ENCODE data around the gene TBC1D22A. TPM values are rescaled to one million over a fixed set of nuclear protein-coding genes. Genes with fewer than 3 reads are reported as not detected.

TBC1D22A gene
- total and polyA plus RNA-seq, 2 donors (not counting 3 experiments of a cell fraction or from before 2014, with no cell fraction given) = 26.1 to 32.4 TPM

- CTCF ChIA-PET = no interaction called here
- TF ChIP-seq GATA2 (IDR thresholded peaks at IDR 0.05; ENCODE audit: insufficient read depth, insufficient read length, low read depth, low read length) = no peak
- TF ChIP-seq MYC (IDR thresholded peaks at IDR 0.05; ENCODE audit: low read depth, low read length) = no peak
- TF ChIP-seq, protein P1, sequence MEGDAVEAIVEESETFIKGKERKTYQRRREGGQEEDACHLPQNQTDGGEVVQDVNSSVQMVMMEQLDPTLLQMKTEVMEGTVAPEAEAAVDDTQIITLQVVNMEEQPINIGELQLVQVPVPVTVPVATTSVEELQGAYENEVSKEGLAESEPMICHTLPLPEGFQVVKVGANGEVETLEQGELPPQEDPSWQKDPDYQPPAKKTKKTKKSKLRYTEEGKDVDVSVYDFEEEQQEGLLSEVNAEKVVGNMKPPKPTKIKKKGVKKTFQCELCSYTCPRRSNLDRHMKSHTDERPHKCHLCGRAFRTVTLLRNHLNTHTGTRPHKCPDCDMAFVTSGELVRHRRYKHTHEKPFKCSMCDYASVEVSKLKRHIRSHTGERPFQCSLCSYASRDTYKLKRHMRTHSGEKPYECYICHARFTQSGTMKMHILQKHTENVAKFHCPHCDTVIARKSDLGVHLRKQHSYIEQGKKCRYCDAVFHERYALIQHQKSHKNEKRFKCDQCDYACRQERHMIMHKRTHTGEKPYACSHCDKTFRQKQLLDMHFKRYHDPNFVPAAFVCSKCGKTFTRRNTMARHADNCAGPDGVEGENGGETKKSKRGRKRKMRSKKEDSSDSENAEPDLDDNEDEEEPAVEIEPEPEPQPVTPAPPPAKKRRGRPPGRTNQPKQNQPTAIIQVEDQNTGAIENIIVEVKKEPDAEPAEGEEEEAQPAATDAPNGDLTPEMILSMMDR (IDR thresholded peaks at IDR 0.05; ENCODE audit: extremely low read depth in 1 of 2, insufficient read depth in 1 of 2, low read depth in 1 of 2, low read length in 2 of 2) = no peak
- TF ChIP-seq JUN (IDR thresholded peaks at IDR 0.05; ENCODE audit: borderline replicate concordance, insufficient read depth, insufficient read length, low read depth) = no peak
- no peak for TF ChIP-seq POLR2A (IDR thresholded peaks at IDR 0.05; ENCODE audit: low read depth, low read length)
- TF ChIP-seq FOS (IDR thresholded peaks at IDR 0.05; ENCODE audit: borderline replicate concordance, insufficient read depth, low read length) = no peak
- TF ChIP-seq POLR2AphosphoS5 (IDR thresholded peaks at IDR 0.05; ENCODE audit: insufficient read depth, low read depth, low read length) = no peak
- no peak for TF ChIP-seq MAX (IDR thresholded peaks at IDR 0.05; ENCODE audit: insufficient read depth, insufficient read length)
- no peak for TF ChIP-seq EZH2 (IDR thresholded peaks at IDR 0.05; ENCODE audit: borderline replicate concordance, low read depth, low read length, severe bottlenecking)
- no peak for FAIRE-seq
Observed at GRCh38 chr22:46979506-46979905, 217.1 kb downstream of the TBC1D22A start.

More at GRCh38 chr22:46979506-46979905, 217.1 kb downstream of the TBC1D22A start:
- no peaks in the 10 kb centered on the region for H4K20me1 ChIP-seq (replicated peaks; ENCODE audit: control insufficient read depth, extremely low read depth, insufficient read depth, low read length)
- peaks cover 3% of the 10 kb centered on the region for H3K4me1 ChIP-seq (ENCODE audit: control insufficient read depth, extremely low read depth, insufficient read depth, low read length)
- H3K9ac ChIP-seq (replicated peaks; ENCODE audit: extremely low read depth, insufficient read depth, low read length) = no peak overlapping the region
- BruUV-seq (replicated peaks) = no TSS peak
- H3K36me3 ChIP-seq (ENCODE audit: control insufficient read depth in 2 of 2, extremely low read depth in 1 of 2, insufficient read depth in 2 of 2, low read length in 2 of 2) = peaks cover 0 to 6% of the 10 kb centered on the region in 2 experiments
- no peak overlapping the region for H3K4me2 ChIP-seq (ENCODE audit: insufficient read depth, low read length)
- H3K9me3 ChIP-seq (replicated peaks; ENCODE audit: control insufficient read depth, insufficient read depth, low read length) = no peaks in the 10 kb centered on the region
- DNase-seq (ENCODE audit: low read depth, low spot score) = no peak
- no peaks in the 10 kb centered on the region for H3K79me2 ChIP-seq (ENCODE audit: control insufficient read depth, insufficient read depth, low read length)
- no peaks in the 10 kb centered on the region for H3K9me1 ChIP-seq (replicated peaks; ENCODE audit: control insufficient read depth, extremely low read depth, insufficient read depth, low read length)
- dilution Hi-C loops (cut with MboI; ENCODE audit: extremely low pct_ligation_motif_present, low sequenced_read_pairs) = no loop called here
- intact Hi-C loops (cut with micrococcal nuclease) = no loop called here
- POLR2A ChIA-PET = no interaction called here
- no peak overlapping the region for H2AFZ ChIP-seq (ENCODE audit: low read depth, low read length)
- H3K27ac ChIP-seq (ENCODE audit: insufficient read depth, low read depth, low read length) = no peak overlapping the region
- H3K27me3 ChIP-seq (ENCODE audit: control insufficient read depth in 2 of 2, insufficient read depth in 2 of 2, low read length in 2 of 2) = no peaks in the 10 kb centered on the region
- no peak overlapping the region for H3K4me3 ChIP-seq (replicated peaks in 1 of 3; ENCODE audit: insufficient read depth in 1 of 3, low read depth in 1 of 3, low read length in 3 of 3)
